ENCODE data around the gene ATG14.
"Not testable (repeated sequence)": the region's sequence is repeated elsewhere in the genome, so short reads cannot be mapped to it uniquely, and the experiment has no call there.

The ATG14 gene

GRCh38 chr14:55348766-55349453, 62.7 kb downstream of the ATG14 start (continued):
- TF ChIP-seq ESRRG (CRISPR knock-in tag; IDR thresholded peaks at IDR 0.05) = no peak

GRCh38 chr14:55347748-55348147, 63.9 kb downstream of the ATG14 start:
- ATAC-seq = no peak

GRCh38 chr14:55347040-55347439, 64.6 kb downstream of the ATG14 start:
- TF ChIP-seq ZNF8 (CRISPR knock-in tag; IDR thresholded peaks at IDR 0.05) = no peak
- no peak for TF ChIP-seq ZNF70 (CRISPR knock-in tag; IDR thresholded peaks at IDR 0.05)
- TF ChIP-seq ZFP30 (CRISPR knock-in tag; IDR thresholded peaks at IDR 0.05) = no peak
- no peak for TF ChIP-seq TCF4 (CRISPR knock-in tag; IDR thresholded peaks at IDR 0.05; ENCODE audit: borderline replicate concordance)
- TF ChIP-seq ARNTL (CRISPR knock-in tag; IDR thresholded peaks at IDR 0.05; ENCODE audit: borderline replicate concordance, low read depth) = no peak
- no peak for TF ChIP-seq BACH2 (CRISPR knock-in tag; IDR thresholded peaks at IDR 0.05; ENCODE audit: borderline replicate concordance)
- no peak for TF ChIP-seq POU6F1 (CRISPR knock-in tag; IDR thresholded peaks at IDR 0.05; ENCODE audit: borderline replicate concordance, low read depth)
- no peak for TF ChIP-seq ZC3H10 (CRISPR knock-in tag; IDR thresholded peaks at IDR 0.05)
- TF ChIP-seq ZNF565 (CRISPR knock-in tag; conservative IDR thresholded peaks at IDR 0.05; ENCODE audit: low read depth) = no peak
- TF ChIP-seq SNAI2 (CRISPR knock-in tag; IDR thresholded peaks at IDR 0.05) = no peak
- TF ChIP-seq ISL1 (CRISPR knock-in tag; IDR thresholded peaks at IDR 0.05) = no peak
- TF ChIP-seq RARB (CRISPR knock-in tag; IDR thresholded peaks at IDR 0.05) = no peak
- no peak for TF ChIP-seq ESRRG (CRISPR knock-in tag; IDR thresholded peaks at IDR 0.05)
- no peak for TF ChIP-seq CSDC2 (CRISPR knock-in tag; IDR thresholded peaks at IDR 0.05)
- TF ChIP-seq GLIS3 (CRISPR knock-in tag; IDR thresholded peaks at IDR 0.05) = no peak
- no peak for TF ChIP-seq ZFP3 (CRISPR knock-in tag; IDR thresholded peaks at IDR 0.05)
- ATAC-seq = no peak

More at GRCh38 chr14:55347748-55348147, 63.9 kb downstream of the ATG14 start:
- TF ChIP-seq ZNF70 (CRISPR knock-in tag; IDR thresholded peaks at IDR 0.05) = no peak
- TF ChIP-seq ESRRG (CRISPR knock-in tag; IDR thresholded peaks at IDR 0.05) = no peak

- ATAC-seq = not testable (repeated sequence)
Observed at GRCh38 chr14:55344582-55345163, 67.0 kb downstream of the ATG14 start.

- no peak for TF ChIP-seq TOX (CRISPR knock-in tag; IDR thresholded peaks at IDR 0.05; ENCODE audit: borderline replicate concordance)
- no peak for ATAC-seq
Observed at GRCh38 chr14:55341781-55342180, 69.8 kb downstream of the ATG14 start.

- no peak for TF ChIP-seq OSR1 (CRISPR knock-in tag; IDR thresholded peaks at IDR 0.05)
- TF ChIP-seq ZNF70 (CRISPR knock-in tag; IDR thresholded peaks at IDR 0.05) = no peak
- TF ChIP-seq TCF4 (CRISPR knock-in tag; IDR thresholded peaks at IDR 0.05; ENCODE audit: borderline replicate concordance) = no peak
- no peak for TF ChIP-seq BACH2 (CRISPR knock-in tag; IDR thresholded peaks at IDR 0.05; ENCODE audit: borderline replicate concordance)
- TF ChIP-seq ZFP30 (CRISPR knock-in tag; IDR thresholded peaks at IDR 0.05) = no peak
- no peak for TF ChIP-seq ZNF8 (CRISPR knock-in tag; IDR thresholded peaks at IDR 0.05)
- no peak for TF ChIP-seq ZFP3 (CRISPR knock-in tag; IDR thresholded peaks at IDR 0.05)
- no peak for TF ChIP-seq ESRRG (CRISPR knock-in tag; IDR thresholded peaks at IDR 0.05)
- TF ChIP-seq SNAI2 (CRISPR knock-in tag; IDR thresholded peaks at IDR 0.05) = no peak
- no peak for TF ChIP-seq POU6F1 (CRISPR knock-in tag; IDR thresholded peaks at IDR 0.05; ENCODE audit: borderline replicate concordance, low read depth)
- no peak for TF ChIP-seq ARNTL (CRISPR knock-in tag; IDR thresholded peaks at IDR 0.05; ENCODE audit: borderline replicate concordance, low read depth)
- TF ChIP-seq TOX (CRISPR knock-in tag; IDR thresholded peaks at IDR 0.05; ENCODE audit: borderline replicate concordance) = no peak
- no peak for TF ChIP-seq GLIS3 (CRISPR knock-in tag; IDR thresholded peaks at IDR 0.05)
- TF ChIP-seq CREB5 (CRISPR knock-in tag; IDR thresholded peaks at IDR 0.05; ENCODE audit: low read depth) = no peak
- no peak for TF ChIP-seq ISL1 (CRISPR knock-in tag; IDR thresholded peaks at IDR 0.05)
- no peak for ATAC-seq
Observed at GRCh38 chr14:55340482-55340881, 71.1 kb downstream of the ATG14 start.

Measured in SK-N-SH treated with all-trans-retinoic acid at 6 μM for 48 hours (cell line).